Activated CD4-positive, alpha-beta memory T cell treated with anti-CD3 and anti-CD28 coated beads, Interleukin-2, amount 10 ng/mL, durations not matched to agents 7 days and 5 days (primary cell): ENCODE data around the gene STEAP1. TPM values are rescaled to one million over a fixed set of nuclear protein-coding genes. Genes with fewer than 3 reads are reported as not detected.

Experiments
- CTCF ChIA-PET: fragments of 350-600 bp; sonication (Branson Sonifier 250); formaldehyde crosslinking; loops from one replicate; lab custom pipeline; 2021; ENCODE audit warnings: antibody characterized with exemption, inconsistent platforms; lab: Charles Lee
- POLR2A ChIA-PET: fragments of 350-600 bp; sonication (Branson Sonifier 250); formaldehyde crosslinking; loops from one replicate; lab custom pipeline; 2021; ENCODE audit warnings: antibody characterized with exemption; lab: Charles Lee
- DNase-seq: peaks from one replicate; pipeline ENCODE4 v3.0.0-alpha.2; 2020
- H3K27ac Mint-ChIP-seq: one replicate; pipeline ENCODE4 v1.8.0; 2021; ENCODE audit warnings: mild to moderate bottlenecking, mixed read lengths
- H3K27me3 Mint-ChIP-seq: one replicate; pipeline ENCODE4 v1.8.0; 2021; ENCODE audit warnings: mixed read lengths
- H3K36me3 Mint-ChIP-seq: one replicate; pipeline ENCODE4 v1.8.0; 2021; ENCODE audit warnings: low read depth, mixed read lengths
- H3K4me1 Mint-ChIP-seq: one replicate; pipeline ENCODE4 v1.8.0; 2021; ENCODE audit warnings: mixed read lengths
- H3K4me3 Mint-ChIP-seq: one replicate; pipeline ENCODE4 v1.8.0; 2021; ENCODE audit warnings: mild to moderate bottlenecking, mixed read lengths
- H3K9me3 Mint-ChIP-seq: one replicate; pipeline ENCODE4 v1.8.0; 2021; ENCODE audit warnings: mixed read lengths
- total RNA-seq, 2 experiments: library from RNA; stranded (reverse); gene quantifications; one replicate each; pipeline ENCODE4 v1.2.3, GENCODE V29; 2021

Gene STEAP1
- total RNA-seq, 2 experiments from 2014 or later = 0.25 to 0.53 TPM

GRCh38 chr7:90207956-90208355 lies 53.7 kb downstream of the STEAP1 start:
- peaks cover 30% of the 10 kb centered on the region for H3K27me3 Mint-ChIP-seq
- POLR2A ChIA-PET = no interaction called here
- CTCF ChIA-PET = no interaction called here

DNA sequence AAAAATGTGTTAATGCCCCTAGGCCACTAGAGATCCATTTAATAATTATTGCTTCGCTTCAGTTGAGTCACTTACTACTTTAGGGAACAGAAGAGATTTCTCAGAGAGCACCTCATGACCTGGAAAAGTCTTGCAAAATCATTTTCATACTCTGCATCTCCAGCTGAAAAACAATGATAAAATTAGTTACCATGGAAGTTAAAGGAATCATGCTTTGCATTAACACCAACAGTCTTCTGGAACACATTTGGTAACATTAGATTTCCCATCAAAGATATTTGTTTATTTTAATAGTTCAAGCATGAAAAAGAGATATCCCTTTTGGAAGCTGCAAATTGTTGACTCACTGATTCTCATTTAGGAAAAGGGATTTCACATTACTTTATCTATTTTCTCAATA lies 55.5 kb downstream of the STEAP1 start:
- no peaks in the 10 kb centered on the region for H3K9me3 Mint-ChIP-seq
- H3K27ac Mint-ChIP-seq = no peak overlapping the region
- H3K4me3 Mint-ChIP-seq = no peak overlapping the region
- peaks cover 30% of the 10 kb centered on the region for H3K27me3 Mint-ChIP-seq
- H3K36me3 Mint-ChIP-seq = no peaks in the 10 kb centered on the region
- H3K4me1 Mint-ChIP-seq = peaks cover 5% of the 10 kb centered on the region
- no peak for DNase-seq
- ChIA-PET CTCF (interaction anchor here (0.7 kb wide), 1 partner anchor 34 kb away, joined by 3 read pairs; no protein-coding TSS in a partner anchor), POLR2A (no interaction called here)

More at GRCh38 chr7:90207956-90208355, 53.7 kb downstream of the STEAP1 start:
- Mint-ChIP-seq H3K27ac (no peak overlapping the region), H3K9me3 (no peaks in the 10 kb centered on the region), H3K4me3 (no peak overlapping the region), H3K4me1 (peaks cover 5% of the 10 kb centered on the region), H3K36me3 (no peaks in the 10 kb centered on the region)
- DNase-seq = no peak

- Mint-ChIP-seq H3K27me3 (peaks cover 30% of the 10 kb centered on the region), H3K27ac (no peak overlapping the region), H3K36me3 (no peaks in the 10 kb centered on the region), H3K9me3 (no peaks in the 10 kb centered on the region), H3K4me3 (no peak overlapping the region), H3K4me1 (peaks cover 5% of the 10 kb centered on the region)
- CTCF ChIA-PET = interaction anchor here (0.7 kb wide), 1 partner anchor 35 kb away, joined by 3 read pairs; no protein-coding TSS in a partner anchor
- no peak for DNase-seq
- POLR2A ChIA-PET = no interaction called here
These were observed 56.2 kb downstream of the STEAP1 start for GRCh38 chr7:90210475-90210874.

GRCh38 chr7:90210981-90211380 lies 56.7 kb downstream of the STEAP1 start:
- no peak for DNase-seq
- Mint-ChIP-seq H3K36me3 (no peaks in the 10 kb centered on the region), H3K4me3 (peak overlapping the region; percentile 13), H3K9me3 (no peaks in the 10 kb centered on the region), H3K27ac (no peak overlapping the region), H3K4me1 (peaks cover 5% of the 10 kb centered on the region), H3K27me3 (peaks cover 30% of the 10 kb centered on the region)
- ChIA-PET POLR2A (no interaction called here), CTCF (interaction anchor here (0.8 to 1.6 kb wide), 3 partner anchors 13 to 167 kb away, joined by 3 to 4 read pairs (median 3); no protein-coding TSS in a partner anchor)

DNA sequence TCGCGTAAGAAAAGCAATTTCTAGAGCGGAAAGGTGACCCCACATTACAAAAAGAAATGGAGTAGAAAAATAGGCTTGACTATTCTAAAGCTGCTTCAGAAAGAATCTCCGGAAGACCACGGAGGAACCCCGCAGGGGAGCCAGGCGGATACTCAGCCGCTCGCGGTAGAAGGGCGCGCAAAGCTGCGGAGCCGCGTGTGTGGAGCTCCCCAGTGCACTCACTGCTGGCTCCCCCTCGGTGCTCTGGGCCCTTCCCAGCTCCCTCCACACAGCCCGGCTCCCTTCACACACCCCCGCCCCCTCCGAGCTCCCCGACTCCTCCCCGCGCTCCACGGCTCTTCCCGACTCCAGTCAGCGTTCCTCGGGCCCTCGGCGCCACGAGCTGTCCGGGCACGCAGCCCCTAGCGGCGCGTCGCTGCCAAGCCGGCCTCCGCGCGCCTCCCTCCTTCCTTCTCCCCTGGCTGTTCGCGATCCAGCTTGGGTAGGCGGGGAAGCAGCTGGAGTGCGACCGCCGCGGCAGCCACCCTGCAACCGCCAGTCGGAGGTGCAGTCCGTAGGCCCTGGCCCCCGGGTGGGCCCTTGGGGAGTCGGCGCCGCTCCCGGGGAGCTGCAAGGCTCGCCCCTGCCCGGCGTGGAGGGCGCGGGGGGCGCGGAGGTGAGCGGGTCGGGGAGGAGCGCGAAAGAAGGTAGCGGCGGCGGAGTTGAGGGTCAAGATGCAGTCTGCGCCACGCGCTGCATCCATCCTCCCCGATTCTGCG lies 57.3 kb downstream of the STEAP1 start, which contains the start of gene STEAP2:
Gene STEAP2 (plus strand): TSS at position 350 of the 758 bp plus-strand sequence. CDS start 13,343 bp downstream, outside the sequence.
- Mint-ChIP-seq H3K27me3 (peaks cover 35% of the 10 kb centered on the region), H3K4me1 (peaks cover 5% of the 10 kb centered on the region), H3K27ac (no peak within 1 kb of the TSS), H3K9me3 (no peaks in the 10 kb centered on the region), H3K36me3 (no peaks in the 10 kb centered on the region), H3K4me3 (peak within 1 kb of the TSS; percentile 13)
- ChIA-PET CTCF (interaction anchor here (0.8 to 1.6 kb wide), 4 partner anchors 13 to 216 kb away, joined by 3 to 4 read pairs (median 4); no protein-coding TSS in a partner anchor), POLR2A (interaction anchor here (0.9 kb wide), 1 partner anchor 31 kb away, joined by 3 read pairs; no protein-coding TSS in a partner anchor)
- peak; percentile 18 for DNase-seq

- no peak for DNase-seq
- Mint-ChIP-seq H3K4me3 (no peak overlapping the region), H3K36me3 (no peaks in the 10 kb centered on the region), H3K27me3 (peaks cover 36% of the 10 kb centered on the region), H3K27ac (no peak overlapping the region), H3K9me3 (no peaks in the 10 kb centered on the region), H3K4me1 (peaks cover 5% of the 10 kb centered on the region)
- ChIA-PET POLR2A (interaction anchor here (0.9 kb wide), 1 partner anchor 30 kb away, joined by 3 read pairs; no protein-coding TSS in a partner anchor), CTCF (interaction anchor here (1.1 to 1.6 kb wide), 3 partner anchors 19 to 216 kb away, joined by 3 to 4 read pairs (median 4); no protein-coding TSS in a partner anchor)
These were observed 57.9 kb downstream of the STEAP1 start for GRCh38 chr7:90212149-90212495.

DNA sequence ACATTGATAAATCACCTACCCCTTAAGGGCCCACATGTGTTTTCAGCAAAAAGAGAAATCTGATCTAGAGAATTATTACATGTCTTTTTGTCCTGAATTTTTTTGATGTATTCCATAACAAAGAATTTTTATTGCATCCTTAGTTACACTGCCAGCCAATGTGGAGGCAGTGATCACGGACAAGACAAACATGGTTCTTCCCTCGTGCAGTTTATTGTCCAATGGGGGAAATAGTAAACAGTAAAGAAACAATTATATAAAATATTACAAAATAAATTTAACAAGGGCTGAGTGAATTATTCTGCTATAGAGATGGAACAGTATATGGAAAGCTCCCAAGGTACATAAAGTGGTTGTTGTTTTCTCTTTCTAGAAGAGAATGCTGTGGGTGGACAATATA lies 59.3 kb downstream of the STEAP1 start:
- H3K27me3 Mint-ChIP-seq = peaks cover 41% of the 10 kb centered on the region
- no peak overlapping the region for H3K4me3 Mint-ChIP-seq
- CTCF ChIA-PET = no interaction called here
- POLR2A ChIA-PET = no interaction called here
- no peak for DNase-seq
- H3K4me1 Mint-ChIP-seq = peaks cover 5% of the 10 kb centered on the region
- no peaks in the 10 kb centered on the region for H3K36me3 Mint-ChIP-seq
- H3K9me3 Mint-ChIP-seq = no peaks in the 10 kb centered on the region
- H3K27ac Mint-ChIP-seq = no peak overlapping the region

Other genes starting within 250 kb of the STEAP1 start
- under 1 TPM in 1 of 2 experiments, not detected in 1; 0.05 TPM for gene STEAP2, start 57.3 kb downstream of the STEAP1 start, total RNA-seq
- not detected for gene CFAP69, start 90.7 kb downstream of the STEAP1 start, total RNA-seq
- gene FAM237B, start 166.8 kb downstream of the STEAP1 start, total RNA-seq = not detected
- gene GTPBP10, start 192.2 kb downstream of the STEAP1 start, total RNA-seq = 10 to 100 TPM; 26.6 to 28.3 TPM
- gene CLDN12, start 249.0 kb downstream of the STEAP1 start, total RNA-seq = 1 to 10 TPM; 6.0 to 6.7 TPM